ENCODE results near the gene FH.

The FH gene

GRCh38 chr1:241542199-241542907 lies 22.8 kb upstream of the FH start:
- Histone ChIP-seq H3K27ac (ENCODE audit: low read length) (no peak overlapping the region), H3K4me3 (ENCODE audit: low read length) (no peak overlapping the region), H3K4me1 (ENCODE audit: insufficient read depth, low read length) (no peaks in the 10 kb centered on the region), H3K27me3 (ENCODE audit: insufficient read depth, low read length) (no peaks in the 10 kb centered on the region), H3K36me3 (ENCODE audit: insufficient read depth, low read depth, low read length) (no peaks in the 10 kb centered on the region), H3K9me3 (ENCODE audit: insufficient read depth, low read depth, low read length) (no peaks in the 10 kb centered on the region), H3K9ac (ENCODE audit: low read depth, low read length) (no peak overlapping the region)

DNA sequence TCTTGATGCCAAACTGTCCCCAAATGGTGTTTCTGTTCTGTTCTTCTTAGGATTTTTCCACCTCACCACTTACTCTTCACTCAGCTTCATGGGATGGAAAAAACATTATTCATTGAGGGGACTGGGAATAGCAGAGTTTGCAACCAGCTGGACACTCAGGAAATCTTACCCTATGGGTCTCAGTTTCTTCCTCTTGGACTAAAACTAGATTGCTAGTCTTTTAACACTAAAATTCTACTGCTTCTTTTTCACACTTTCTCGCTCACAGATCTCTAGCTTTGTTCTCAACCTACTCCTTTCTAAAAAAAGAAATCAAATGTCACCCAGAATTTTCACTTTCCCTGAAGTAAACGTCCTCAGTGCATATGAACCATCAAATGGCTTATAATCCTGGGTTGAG lies 17.4 kb upstream of the FH start:
- H3K4me3 ChIP-seq (ENCODE audit: low read length): no peak overlapping the region
- no peak overlapping the region for H3K9ac ChIP-seq (ENCODE audit: low read depth, low read length)
- H3K27me3 ChIP-seq (ENCODE audit: insufficient read depth, low read length): no peaks in the 10 kb centered on the region
- H3K9me3 ChIP-seq (ENCODE audit: insufficient read depth, low read depth, low read length): no peaks in the 10 kb centered on the region
- no peak overlapping the region for H3K27ac ChIP-seq (ENCODE audit: low read length)
- H3K4me1 ChIP-seq (ENCODE audit: insufficient read depth, low read length): no peaks in the 10 kb centered on the region
- H3K36me3 ChIP-seq (ENCODE audit: insufficient read depth, low read depth, low read length): no peaks in the 10 kb centered on the region

DNA sequence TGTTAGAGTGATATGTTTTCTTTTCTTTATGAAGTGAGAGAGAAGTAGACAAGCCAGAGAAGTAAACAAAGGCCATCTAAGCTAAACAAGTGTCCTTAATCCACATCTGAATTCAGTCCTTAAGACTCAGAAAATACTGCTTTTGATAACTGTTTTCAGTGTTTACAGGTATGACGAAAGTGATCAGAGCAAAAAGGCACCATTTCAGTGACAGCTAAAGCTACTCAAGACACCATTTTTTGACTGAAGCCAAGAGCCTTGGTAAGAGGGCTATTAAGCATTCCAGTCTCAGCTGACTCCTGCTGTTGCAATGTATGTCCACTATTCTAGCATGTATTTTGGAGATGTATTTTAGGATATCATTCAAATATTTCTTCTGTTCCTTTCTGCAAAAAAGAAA lies 16.7 kb upstream of the FH start:
- Histone ChIP-seq H3K9me3 (ENCODE audit: insufficient read depth, low read depth, low read length) (no peaks in the 10 kb centered on the region), H3K27ac (ENCODE audit: low read length) (no peak overlapping the region), H3K27me3 (ENCODE audit: insufficient read depth, low read length) (no peaks in the 10 kb centered on the region), H3K36me3 (ENCODE audit: insufficient read depth, low read depth, low read length) (no peaks in the 10 kb centered on the region), H3K4me3 (ENCODE audit: low read length) (no peak overlapping the region), H3K9ac (ENCODE audit: low read depth, low read length) (no peak overlapping the region), H3K4me1 (ENCODE audit: insufficient read depth, low read length) (no peaks in the 10 kb centered on the region)

- Histone ChIP-seq H3K9ac (ENCODE audit: low read depth, low read length) (no peak overlapping the region), H3K27me3 (ENCODE audit: insufficient read depth, low read length) (no peaks in the 10 kb centered on the region), H3K9me3 (ENCODE audit: insufficient read depth, low read depth, low read length) (no peaks in the 10 kb centered on the region), H3K36me3 (ENCODE audit: insufficient read depth, low read depth, low read length) (no peaks in the 10 kb centered on the region), H3K4me3 (ENCODE audit: low read length) (no peak overlapping the region), H3K27ac (ENCODE audit: low read length) (no peak overlapping the region), H3K4me1 (ENCODE audit: insufficient read depth, low read length) (no peaks in the 10 kb centered on the region)
Observed at GRCh38 chr1:241533326-241534115, 14.0 kb upstream of the FH start.

DNA sequence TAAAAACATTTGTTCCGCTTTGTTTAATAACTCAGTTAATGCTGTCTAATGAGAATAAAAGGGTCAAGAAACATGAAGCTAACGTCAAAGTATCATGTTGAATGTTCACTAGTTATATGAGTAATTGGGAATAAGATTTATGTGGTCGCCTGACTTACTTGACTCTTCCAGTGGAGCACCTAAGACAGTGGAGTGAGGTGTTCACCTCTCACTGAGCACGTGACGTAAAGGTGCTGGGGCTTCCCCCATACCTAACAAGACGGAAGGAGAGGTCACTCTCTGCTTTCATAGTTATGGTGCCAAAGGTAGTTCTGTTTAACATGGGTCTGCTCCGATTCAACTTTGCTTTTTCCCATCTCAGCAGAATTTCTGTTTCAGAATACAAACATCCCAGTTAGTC lies 13.3 kb upstream of the FH start:
- no peaks in the 10 kb centered on the region for H3K27me3 ChIP-seq (ENCODE audit: insufficient read depth, low read length)
- H3K27ac ChIP-seq (ENCODE audit: low read length): no peak overlapping the region
- no peaks in the 10 kb centered on the region for H3K36me3 ChIP-seq (ENCODE audit: insufficient read depth, low read depth, low read length)
- no peak overlapping the region for H3K9ac ChIP-seq (ENCODE audit: low read depth, low read length)
- H3K9me3 ChIP-seq (ENCODE audit: insufficient read depth, low read depth, low read length): no peaks in the 10 kb centered on the region
- H3K4me1 ChIP-seq (ENCODE audit: insufficient read depth, low read length): no peaks in the 10 kb centered on the region
- H3K4me3 ChIP-seq (ENCODE audit: low read length): no peak overlapping the region

- Histone ChIP-seq H3K27me3 (ENCODE audit: insufficient read depth, low read length) (no peaks in the 10 kb centered on the region), H3K9ac (ENCODE audit: low read depth, low read length) (no peak within 1 kb of the TSS), H3K9me3 (ENCODE audit: insufficient read depth, low read depth, low read length) (no peaks in the 10 kb centered on the region), H3K36me3 (ENCODE audit: insufficient read depth, low read depth, low read length) (no peaks in the 10 kb centered on the region), H3K4me3 (ENCODE audit: low read length) (no peak within 1 kb of the TSS), H3K4me1 (ENCODE audit: insufficient read depth, low read length) (no peaks in the 10 kb centered on the region), H3K27ac (ENCODE audit: low read length) (no peak within 1 kb of the TSS)
Observed at GRCh38 chr1:241532162-241532531, 12.6 kb upstream of the FH start, which contains the start of gene KMO. Gene KMO, plus strand, starts transcription at chr1:241532378. Its CDS starts 67 bp downstream, at chr1:241532445.

- no peak overlapping the region for H3K4me3 ChIP-seq (ENCODE audit: low read length)
- no peak overlapping the region for H3K27ac ChIP-seq (ENCODE audit: low read length)
- no peaks in the 10 kb centered on the region for H3K36me3 ChIP-seq (ENCODE audit: insufficient read depth, low read depth, low read length)
- H3K9me3 ChIP-seq (ENCODE audit: insufficient read depth, low read depth, low read length): no peaks in the 10 kb centered on the region
- no peaks in the 10 kb centered on the region for H3K4me1 ChIP-seq (ENCODE audit: insufficient read depth, low read length)
- no peaks in the 10 kb centered on the region for H3K27me3 ChIP-seq (ENCODE audit: insufficient read depth, low read length)
- no peak overlapping the region for H3K9ac ChIP-seq (ENCODE audit: low read depth, low read length)
Observed at GRCh38 chr1:241531195-241532161, 11.9 kb upstream of the FH start.

GRCh38 chr1:241527146-241527545 lies 7.6 kb upstream of the FH start:
- no peak overlapping the region for H3K9ac ChIP-seq (ENCODE audit: low read depth, low read length)
- H3K27me3 ChIP-seq (ENCODE audit: insufficient read depth, low read length): peaks cover 5% of the 10 kb centered on the region; the same call in 1 of the 2 replicates
- H3K36me3 ChIP-seq (ENCODE audit: insufficient read depth, low read depth, low read length): no peaks in the 10 kb centered on the region
- H3K4me1 ChIP-seq (ENCODE audit: insufficient read depth, low read length): no peaks in the 10 kb centered on the region
- no peak overlapping the region for H3K4me3 ChIP-seq (ENCODE audit: low read length)
- H3K27ac ChIP-seq (ENCODE audit: low read length): no peak overlapping the region
- H3K9me3 ChIP-seq (ENCODE audit: insufficient read depth, low read depth, low read length): no peaks in the 10 kb centered on the region

- H3K9me3 ChIP-seq (ENCODE audit: insufficient read depth, low read depth, low read length): no peaks in the 10 kb centered on the region
- H3K27ac ChIP-seq (ENCODE audit: low read length): no peak overlapping the region
- H3K4me1 ChIP-seq (ENCODE audit: insufficient read depth, low read length): no peaks in the 10 kb centered on the region
- peaks cover 5% of the 10 kb centered on the region; the same call in 1 of the 2 replicates for H3K27me3 ChIP-seq (ENCODE audit: insufficient read depth, low read length)
- H3K4me3 ChIP-seq (ENCODE audit: low read length): no peak overlapping the region
- no peaks in the 10 kb centered on the region for H3K36me3 ChIP-seq (ENCODE audit: insufficient read depth, low read depth, low read length)
- no peak overlapping the region for H3K9ac ChIP-seq (ENCODE audit: low read depth, low read length)
Observed at GRCh38 chr1:241525026-241525425, 5.5 kb upstream of the FH start.

GRCh38 chr1:241521718-241522117 lies 2.2 kb upstream of the FH start:
- H3K9ac ChIP-seq (ENCODE audit: low read depth, low read length): no peak overlapping the region
- H3K36me3 ChIP-seq (ENCODE audit: insufficient read depth, low read depth, low read length): no peaks in the 10 kb centered on the region
- H3K4me3 ChIP-seq (ENCODE audit: low read length): no peak overlapping the region
- H3K9me3 ChIP-seq (ENCODE audit: insufficient read depth, low read depth, low read length): no peaks in the 10 kb centered on the region
- no peak overlapping the region for H3K27ac ChIP-seq (ENCODE audit: low read length)
- H3K27me3 ChIP-seq (ENCODE audit: insufficient read depth, low read length): peaks cover 5% of the 10 kb centered on the region; the same call in 1 of the 2 replicates
- no peaks in the 10 kb centered on the region for H3K4me1 ChIP-seq (ENCODE audit: insufficient read depth, low read length)

DNA sequence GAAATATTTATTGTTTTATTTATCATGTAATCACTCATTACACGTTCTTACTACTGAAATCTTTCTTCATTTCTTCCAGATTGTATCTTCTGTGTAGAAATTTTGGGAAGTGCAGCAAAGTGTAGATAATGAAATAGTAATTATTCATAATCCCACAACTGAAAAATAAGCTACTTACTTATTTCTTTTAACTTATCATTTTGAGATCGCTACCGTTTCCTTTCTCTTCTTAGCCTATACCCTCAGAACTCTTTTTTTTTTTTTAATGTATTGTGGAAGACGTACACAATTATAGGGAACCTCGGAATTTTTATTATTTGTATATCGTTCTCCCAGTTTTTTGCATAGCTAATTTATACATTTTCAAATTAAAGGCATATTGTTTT lies 518 bp upstream of the FH start:
- H3K27ac ChIP-seq (ENCODE audit: low read length): no peak overlapping the region
- peaks cover 11% of the 10 kb centered on the region; the same call in 1 of the 2 replicates for H3K36me3 ChIP-seq (ENCODE audit: insufficient read depth, low read depth, low read length)
- H3K4me3 ChIP-seq (ENCODE audit: low read length): peak overlapping the region; percentile 89
- H3K9ac ChIP-seq (ENCODE audit: low read depth, low read length): peak overlapping the region; percentile 71; the same call in 1 of the 2 replicates
- peaks cover 5% of the 10 kb centered on the region; the same call in 1 of the 2 replicates for H3K27me3 ChIP-seq (ENCODE audit: insufficient read depth, low read length)
- no peaks in the 10 kb centered on the region for H3K9me3 ChIP-seq (ENCODE audit: insufficient read depth, low read depth, low read length)
- H3K4me1 ChIP-seq (ENCODE audit: insufficient read depth, low read length): no peaks in the 10 kb centered on the region
